Prostate gland (tissue), 2 donors: ENCODE measurements around the gene IGF1R. TPM values are rescaled to one million over a fixed set of nuclear protein-coding genes. Genes with fewer than 3 reads are reported as not detected.

ENCODE experiments used
- DNase-seq: peaks from one replicate; pipeline ENCODE4 v3.0.0-alpha.2; 2019; ENCODE audit warnings: low spot score
- H3K27ac ChIP-seq, 2 donors: fragments of 200-600 bp; sonication (generic); 2 replicates each; pipeline ENCODE4 v1.5.1; 2017 to 2019
- H3K27me3 ChIP-seq: fragments of 200-600 bp; sonication (generic); replicated peaks from 2 replicates; pipeline ENCODE4 v1.5.1; 2019; ENCODE audit not compliant: insufficient read depth
- H3K36me3 ChIP-seq, 2 donors: fragments of 200-600 bp; sonication (generic); 1 replicate in 1 of 2; 2 replicates in 1 of 2; pipeline versions ENCODE4 v1.5.1 to v1.8.1; 2017 to 2019
- H3K4me1 ChIP-seq: fragments of 200-600 bp; sonication (generic); replicated peaks from 2 replicates; pipeline ENCODE4 v1.5.1; 2019
- H3K4me3 ChIP-seq, 2 donors: fragments of 200-600 bp; sonication (generic); 2 replicates each; pipeline ENCODE4 v1.5.1; 2017 to 2019
- H3K9me3 ChIP-seq: fragments of 200-600 bp; sonication (generic); 2 replicates; pipeline ENCODE4 v1.5.1; 2017
- CTCF ChIP-seq, 4 experiments: fragments of 200-600 bp in 2 of 4; fragments of 450-650 bp in 2 of 4; sonication (generic) in 2 of 4; IDR thresholded peaks; 1 replicate in 3 of 4; 2 replicates in 1 of 4; pipeline ENCODE4 v1.5.1; 2016 to 2019; ENCODE audit warnings: antibody characterized with exemption in 4 of 4, mild to moderate bottlenecking in 2 of 4, moderate library complexity in 2 of 4
- POLR2A ChIP-seq: fragments of 450-650 bp; IDR thresholded peaks from one replicate; pipeline ENCODE4 v1.6.1; 2016; ENCODE audit warnings: antibody characterized with exemption, mild to moderate bottlenecking
- POLR2AphosphoS5 ChIP-seq: sonication (generic); formaldehyde crosslinking; IDR thresholded peaks from one replicate; pipeline ENCODE4 v1.6.1; 2017; ENCODE audit warnings: antibody characterized with exemption
- WGBS: methylation state at CpG from one replicate; pipeline ENCODE4 v1.1.5; 2018; 5-methylcytosine and 5-hydroxymethylcytosine counted together
- intact Hi-C: fragments of 100-400 bp; cut with DNase I; formaldehyde crosslinking; loops from one replicate; pipeline ENCODE4 v1.14.2; 2022
- total RNA-seq, 2 donors: library from RNA; depleted of rRNA; stranded (reverse); fragments of >200 nt; gene quantifications; one replicate each; pipeline ENCODE4 v1.1.0, GENCODE V29; 2016

The IGF1R gene
- total RNA-seq, 2 donors from 2014 or later = 190 to 216 TPM

- H3K27me3 ChIP-seq = no peaks in the 10 kb centered on the region
- H3K27ac ChIP-seq = no peak overlapping the region
- H3K9me3 ChIP-seq = no peaks in the 10 kb centered on the region
- no peak for DNase-seq
- no peak for TF ChIP-seq CTCF (IDR thresholded peaks at IDR 0.05)
- TF ChIP-seq POLR2A = no peak
- no peak for TF ChIP-seq POLR2AphosphoS5
- no peak overlapping the region for H3K4me3 ChIP-seq
- WGBS = 79% methylated on average over 4 of the region's 4 CpGs
- no peaks in the 10 kb centered on the region for H3K36me3 ChIP-seq
- intact Hi-C loops = no loop called here
- H3K4me1 ChIP-seq = no peaks in the 10 kb centered on the region
Observed at GRCh38 chr15:98610991-98611390, 37.3 kb upstream of the IGF1R start.

- WGBS = 67% methylated on average over 2 of the region's 2 CpGs
- Histone ChIP-seq H3K27ac (no peak overlapping the region), H3K4me3 (no peak overlapping the region), H3K36me3 (no peaks in the 10 kb centered on the region), H3K9me3 (no peaks in the 10 kb centered on the region), H3K27me3 (no peaks in the 10 kb centered on the region), H3K4me1 (no peaks in the 10 kb centered on the region)
- intact Hi-C loops = no loop called here
- no peak for DNase-seq
- no peak for TF ChIP-seq POLR2A
- no peak for TF ChIP-seq CTCF (IDR thresholded peaks at IDR 0.05)
- no peak for TF ChIP-seq POLR2AphosphoS5
Observed at GRCh38 chr15:98611808-98612207, 36.5 kb upstream of the IGF1R start.

- TF ChIP-seq CTCF (IDR thresholded peaks at IDR 0.05) = no peak
- TF ChIP-seq POLR2AphosphoS5 = no peak
- TF ChIP-seq POLR2A = no peak
Observed at GRCh38 chr15:98612490-98613110, 35.7 kb upstream of the IGF1R start.

DNA sequence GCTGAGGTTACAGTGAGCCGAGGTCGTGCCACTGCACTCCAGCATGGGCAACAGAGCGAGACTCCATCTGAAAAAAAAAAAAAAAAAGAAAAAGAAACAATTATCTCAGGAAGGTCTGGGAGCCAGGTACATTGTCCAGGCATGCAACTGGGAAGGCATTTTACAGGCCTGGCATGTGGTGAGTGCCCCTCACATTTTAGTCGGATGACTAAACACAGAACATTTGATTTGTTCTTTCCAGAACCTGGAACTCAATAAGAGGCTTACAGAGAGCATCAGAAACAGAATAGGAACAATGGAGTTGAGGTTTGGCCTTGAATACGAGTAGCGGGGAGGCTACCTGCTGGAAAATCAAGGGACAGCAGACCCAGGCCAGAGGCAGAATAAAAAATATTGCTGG, 33.7 kb upstream of the IGF1R start:
- H3K4me1 ChIP-seq = no peaks in the 10 kb centered on the region
- H3K9me3 ChIP-seq = no peaks in the 10 kb centered on the region
- 49% methylated on average over 6 of the region's 6 CpGs for WGBS
- no peaks in the 10 kb centered on the region for H3K27me3 ChIP-seq
- H3K4me3 ChIP-seq = no peak overlapping the region
- H3K36me3 ChIP-seq = no peaks in the 10 kb centered on the region
- H3K27ac ChIP-seq = no peak overlapping the region
- peak; percentile 42 for DNase-seq
- intact Hi-C loops = no loop called here
- peak; percentile 69 for TF ChIP-seq POLR2AphosphoS5
- no peak for TF ChIP-seq CTCF (IDR thresholded peaks at IDR 0.05)
- no peak for TF ChIP-seq POLR2A

More at GRCh38 chr15:98612490-98613110, 35.7 kb upstream of the IGF1R start:
- intact Hi-C loops = no loop called here
- no peak for DNase-seq
- Histone ChIP-seq H3K36me3 (no peaks in the 10 kb centered on the region), H3K4me1 (no peaks in the 10 kb centered on the region), H3K9me3 (no peaks in the 10 kb centered on the region), H3K27ac (no peak overlapping the region), H3K27me3 (no peaks in the 10 kb centered on the region), H3K4me3 (no peak overlapping the region)
- 86% methylated on average over 6 of the region's 6 CpGs for WGBS

DNA sequence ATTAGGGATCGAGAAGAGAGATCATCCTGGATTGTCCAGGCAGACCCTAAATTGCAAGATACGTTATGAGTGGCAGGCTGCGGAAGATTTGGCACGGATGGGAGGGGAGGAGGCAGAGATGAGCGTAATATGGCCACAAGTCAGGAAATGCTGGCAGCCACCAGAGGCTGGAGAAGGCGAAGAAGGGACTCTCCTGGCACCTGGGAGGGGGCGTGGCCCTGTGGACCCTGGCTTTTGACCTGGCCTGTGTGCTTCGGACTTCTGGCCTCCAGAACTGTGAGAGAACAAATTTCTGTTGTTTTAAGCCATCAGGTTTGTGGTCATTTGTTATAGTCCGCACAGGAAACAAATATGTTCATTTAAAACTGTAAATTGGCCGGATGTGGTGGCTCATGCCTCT, 31.9 kb upstream of the IGF1R start:
- Histone ChIP-seq H3K4me1 (no peaks in the 10 kb centered on the region), H3K9me3 (no peaks in the 10 kb centered on the region), H3K27me3 (no peaks in the 10 kb centered on the region), H3K36me3 (no peaks in the 10 kb centered on the region), H3K4me3 (no peak overlapping the region), H3K27ac (no peak overlapping the region)
- WGBS = 89% methylated on average over 10 of the region's 10 CpGs
- TF ChIP-seq POLR2AphosphoS5 (no peak), POLR2A (no peak), CTCF (IDR thresholded peaks at IDR 0.05) (no peak)
- DNase-seq = no peak
- intact Hi-C loops = no loop called here
